Measurements from ENCODE around the gene ENDOG.

DNA sequence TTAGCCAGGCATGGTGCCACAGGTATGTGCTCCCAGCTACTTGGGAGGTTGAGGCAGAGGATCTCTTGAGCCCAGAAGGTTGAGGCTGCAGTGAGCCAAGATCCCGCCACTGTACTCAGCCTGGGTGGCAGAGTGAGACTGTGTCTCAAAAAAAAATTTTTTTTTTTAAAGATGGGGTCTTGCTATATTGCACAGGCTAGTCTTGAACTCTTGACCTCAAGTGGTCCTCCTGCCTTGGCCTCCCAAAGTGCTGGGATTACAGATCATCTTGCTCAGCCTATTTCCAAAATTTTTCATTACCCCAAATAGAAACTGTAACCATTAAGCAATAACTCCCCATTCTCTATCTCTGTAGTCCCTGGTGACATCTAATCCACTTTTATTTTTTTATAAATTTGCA, 35.6 kb upstream of the ENDOG start:
- no peak for TF ChIP-seq POLR2AphosphoS5 (IDR thresholded peaks at IDR 0.05; ENCODE audit: borderline replicate concordance, low read depth, low read length)
- TF ChIP-seq EZH2 (IDR thresholded peaks at IDR 0.05), result no peak
